IPS-20b (cell line): ENCODE measurements around the gene PCGF6.
"Not testable (repeated sequence)": the region's sequence is repeated elsewhere in the genome, so short reads cannot be mapped to it uniquely, and the experiment has no call there.

Experiments used
- H3K27ac ChIP-seq: one replicate; pipeline ENCODE4 v1.5.1; 2013; ENCODE audit warnings: low read length
- H3K27me3 ChIP-seq: 2 replicates; pipeline ENCODE4 v1.6.1; 2013; ENCODE audit warnings: mild to moderate bottlenecking, low read length, inconsistent platforms; ENCODE audit not compliant: insufficient read depth
- H3K36me3 ChIP-seq: 2 replicates; pipeline ENCODE4 v1.6.1; 2013; ENCODE audit warnings: low read depth, mild to moderate bottlenecking, inconsistent platforms, low read length, moderate library complexity; ENCODE audit not compliant: insufficient read depth
- H3K4me1 ChIP-seq: 2 replicates; pipeline ENCODE4 v1.6.1; 2013; ENCODE audit warnings: mild to moderate bottlenecking, control low read depth, inconsistent platforms, low read length, moderate library complexity; ENCODE audit not compliant: insufficient read depth
- H3K4me3 ChIP-seq: 2 replicates; pipeline ENCODE4 v1.5.1; 2013; ENCODE audit warnings: mild to moderate bottlenecking, low read length, inconsistent platforms
- H3K9ac ChIP-seq: 2 replicates; pipeline ENCODE4 v1.6.1; 2013; ENCODE audit warnings: low read depth, mild to moderate bottlenecking, inconsistent platforms, low read length, moderate library complexity
- H3K9me3 ChIP-seq: 2 replicates; pipeline ENCODE4 v1.6.1; 2013; ENCODE audit warnings: mild to moderate bottlenecking, low read depth, low read length, inconsistent platforms; ENCODE audit not compliant: insufficient read depth

PCGF6 gene

GRCh38 chr10:103367379-103367781 lies 16.4 kb upstream of the PCGF6 start:
- Histone ChIP-seq H3K36me3 (no peaks in the 10 kb centered on the region), H3K4me3 (peak overlapping the region; percentile 83; the same call in 1 of the 2 replicates), H3K27me3 (no peaks in the 10 kb centered on the region), H3K4me1 (no peaks in the 10 kb centered on the region), H3K9me3 (no peaks in the 10 kb centered on the region), H3K27ac (no peak overlapping the region), H3K9ac (peak overlapping the region; percentile 69; the same call in 1 of the 2 replicates)

GRCh38 chr10:103360791-103361190 lies 9.9 kb upstream of the PCGF6 start:
- H3K9ac ChIP-seq, H3K4me3 ChIP-seq, H3K36me3 ChIP-seq, H3K27me3 ChIP-seq, H3K9me3 ChIP-seq, H3K27ac ChIP-seq, H3K4me1 ChIP-seq: not testable (repeated sequence)

GRCh38 chr10:103359493-103359892 lies 8.6 kb upstream of the PCGF6 start:
- H3K27ac ChIP-seq, H3K9me3 ChIP-seq, H3K27me3 ChIP-seq, H3K9ac ChIP-seq, H3K4me3 ChIP-seq, H3K36me3 ChIP-seq, H3K4me1 ChIP-seq: not testable (repeated sequence)

GRCh38 chr10:103355906-103356599 lies 5.1 kb upstream of the PCGF6 start:
- Histone ChIP-seq H3K4me1 (peaks cover 3% of the 10 kb centered on the region; the same call in 1 of the 2 replicates), H3K27me3 (no peaks in the 10 kb centered on the region), H3K9me3 (no peaks in the 10 kb centered on the region), H3K9ac (no peak overlapping the region), H3K4me3 (no peak overlapping the region), H3K27ac (no peak overlapping the region), H3K36me3 (no peaks in the 10 kb centered on the region)

- not testable (repeated sequence) for H3K9ac ChIP-seq, H3K4me1 ChIP-seq, H3K27ac ChIP-seq, H3K4me3 ChIP-seq, H3K27me3 ChIP-seq, H3K9me3 ChIP-seq, H3K36me3 ChIP-seq
These were observed 3.6 kb upstream of the PCGF6 start for GRCh38 chr10:103354567-103354966.

- H3K36me3 ChIP-seq, result peaks cover 9% of the 10 kb centered on the region
- peaks cover 3% of the 10 kb centered on the region; the same call in 1 of the 2 replicates for H3K4me1 ChIP-seq
- no peak overlapping the region for H3K27ac ChIP-seq
- H3K9ac ChIP-seq, result no peak overlapping the region
- no peaks in the 10 kb centered on the region for H3K9me3 ChIP-seq
- H3K4me3 ChIP-seq, result no peak overlapping the region
- no peaks in the 10 kb centered on the region for H3K27me3 ChIP-seq
These were observed 2.3 kb upstream of the PCGF6 start for GRCh38 chr10:103353281-103353680.

GRCh38 chr10:103350175-103350516 lies 794 bp downstream of the PCGF6 start:
- H3K36me3 ChIP-seq, result peaks cover 33% of the 10 kb centered on the region
- H3K27ac ChIP-seq, result peak overlapping the region; percentile 24
- peaks cover 3% of the 10 kb centered on the region; the same call in 1 of the 2 replicates for H3K4me1 ChIP-seq
- no peaks in the 10 kb centered on the region for H3K9me3 ChIP-seq
- H3K4me3 ChIP-seq, result peak overlapping the region; percentile 83
- peak overlapping the region; percentile 87 for H3K9ac ChIP-seq
- no peaks in the 10 kb centered on the region for H3K27me3 ChIP-seq

GRCh38 chr10:103336370-103336769 lies 14.6 kb downstream of the PCGF6 start:
- Histone ChIP-seq H3K36me3 (peaks cover 46% of the 10 kb centered on the region), H3K4me1 (no peaks in the 10 kb centered on the region), H3K4me3 (no peak overlapping the region), H3K27me3 (no peaks in the 10 kb centered on the region), H3K9me3 (no peaks in the 10 kb centered on the region), H3K9ac (no peak overlapping the region), H3K27ac (no peak overlapping the region)

GRCh38 chr10:103334567-103334966 lies 16.4 kb downstream of the PCGF6 start:
- peaks cover 49% of the 10 kb centered on the region for H3K36me3 ChIP-seq

GRCh38 chr10:103333934-103334520 lies 16.9 kb downstream of the PCGF6 start:
- H3K36me3 ChIP-seq, result peaks cover 45% of the 10 kb centered on the region
- H3K27me3 ChIP-seq, result no peaks in the 10 kb centered on the region
- H3K27ac ChIP-seq, result no peak overlapping the region
- H3K9ac ChIP-seq, result no peak overlapping the region
- no peak overlapping the region for H3K4me3 ChIP-seq
- H3K9me3 ChIP-seq, result no peaks in the 10 kb centered on the region
- no peaks in the 10 kb centered on the region for H3K4me1 ChIP-seq

More at GRCh38 chr10:103334567-103334966, 16.4 kb downstream of the PCGF6 start:
- Histone ChIP-seq H3K4me3 (no peak overlapping the region), H3K4me1 (no peaks in the 10 kb centered on the region), H3K27ac (no peak overlapping the region), H3K9ac (no peak overlapping the region), H3K27me3 (no peaks in the 10 kb centered on the region), H3K9me3 (no peaks in the 10 kb centered on the region)

GRCh38 chr10:103327906-103328305 lies 23.0 kb downstream of the PCGF6 start:
- no peak overlapping the region for H3K9ac ChIP-seq
- H3K4me1 ChIP-seq, result no peaks in the 10 kb centered on the region
- H3K36me3 ChIP-seq, result peaks cover 59% of the 10 kb centered on the region
- H3K27me3 ChIP-seq, result no peaks in the 10 kb centered on the region
- H3K27ac ChIP-seq, result no peak overlapping the region
- no peak overlapping the region for H3K4me3 ChIP-seq
- no peaks in the 10 kb centered on the region for H3K9me3 ChIP-seq

GRCh38 chr10:103316087-103316486 lies 34.9 kb downstream of the PCGF6 start:
- Histone ChIP-seq H3K9me3 (no peaks in the 10 kb centered on the region), H3K9ac (no peak overlapping the region), H3K27ac (no peak overlapping the region), H3K4me3 (no peak overlapping the region), H3K4me1 (no peaks in the 10 kb centered on the region), H3K27me3 (no peaks in the 10 kb centered on the region), H3K36me3 (peaks cover 59% of the 10 kb centered on the region)
